H9 (cell line): ENCODE data around the gene TFAP2A. TPM values are rescaled to one million over a fixed set of nuclear protein-coding genes. Genes with fewer than 3 reads are reported as not detected.
A peak's percentile ranks its signal among the peaks of the same experiment; 100 is the strongest.

ENCODE experiments used
- DNase-seq: peaks from one replicate; pipeline ENCODE4 v3.0.0-alpha.2; 2017
- H2AFZ ChIP-seq: one replicate; pipeline ENCODE4 v1.6.1; 2013; ENCODE audit warnings: mild to moderate bottlenecking, low read length, control low read depth, moderate library complexity
- H2AK5ac ChIP-seq: 2 replicates; pipeline ENCODE4 v1.6.1; 2013; ENCODE audit warnings: low read length, control low read depth, mixed read lengths; ENCODE audit not compliant: insufficient read length
- H2BK120ac ChIP-seq: one replicate; pipeline ENCODE4 v1.6.1; 2013; ENCODE audit warnings: low read depth, mild to moderate bottlenecking, low read length, control low read depth, inconsistent platforms; ENCODE audit not compliant: poor library complexity, severe bottlenecking
- H2BK12ac ChIP-seq: 2 replicates; pipeline ENCODE4 v1.6.1; 2013; ENCODE audit warnings: low read length, control low read depth, mixed read lengths, low read depth; ENCODE audit not compliant: insufficient read length
- H2BK15ac ChIP-seq: 2 replicates; pipeline ENCODE4 v1.6.1; 2013; ENCODE audit warnings: low read depth, low read length, control low read depth
- H2BK20ac ChIP-seq: one replicate; pipeline ENCODE4 v1.6.1; 2013; ENCODE audit warnings: low read depth, mild to moderate bottlenecking, low read length, control low read depth, inconsistent platforms; ENCODE audit not compliant: poor library complexity, severe bottlenecking
- H2BK5ac ChIP-seq: 2 replicates; pipeline ENCODE4 v1.6.1; 2013; ENCODE audit warnings: low read length, control low read depth, mixed read lengths; ENCODE audit not compliant: insufficient read length
- H3K14ac ChIP-seq: 2 replicates; pipeline ENCODE4 v1.6.1; 2013; ENCODE audit warnings: low read length, control low read depth; ENCODE audit not compliant: insufficient read depth
- H3K18ac ChIP-seq: 2 replicates; pipeline ENCODE4 v1.6.1; 2013; ENCODE audit warnings: low read depth, mild to moderate bottlenecking, mixed read lengths, low read length, control low read depth; ENCODE audit not compliant: insufficient read length
- H3K23ac ChIP-seq: 2 replicates; pipeline ENCODE4 v1.6.1; 2013; ENCODE audit warnings: low read length, control low read depth, mixed read lengths, low read depth; ENCODE audit not compliant: insufficient read length
- H3K23me2 ChIP-seq: 2 replicates; pipeline ENCODE4 v1.6.1; 2013; ENCODE audit warnings: low read depth, mild to moderate bottlenecking, mixed read lengths, low read length, control low read depth; ENCODE audit not compliant: insufficient read length, poor library complexity, severe bottlenecking
- H3K27ac ChIP-seq: 2 replicates; pipeline ENCODE4 v1.5.1; 2013; ENCODE audit warnings: low read length, control low read depth, mixed read lengths, low read depth; ENCODE audit not compliant: insufficient read length
- H3K27me3 ChIP-seq: 2 replicates; pipeline ENCODE4 v1.6.1; 2013; ENCODE audit warnings: low read length, control low read depth, inconsistent platforms; ENCODE audit not compliant: insufficient read depth
- H3K4ac ChIP-seq: 2 replicates; pipeline ENCODE4 v1.6.1; 2013; ENCODE audit warnings: low read depth, mild to moderate bottlenecking, control low read depth, inconsistent platforms, low read length, moderate library complexity
- H3K4me1 ChIP-seq: 2 replicates; pipeline ENCODE4 v1.6.1; 2013; ENCODE audit warnings: low read length, control low read depth, inconsistent platforms; ENCODE audit not compliant: insufficient read depth
- H3K4me2 ChIP-seq: 2 replicates; pipeline ENCODE4 v1.6.1; 2013; ENCODE audit warnings: low read length, control low read depth, mixed read lengths; ENCODE audit not compliant: insufficient read length, insufficient read depth
- H3K56ac ChIP-seq: 2 replicates; pipeline ENCODE4 v1.6.1; 2013; ENCODE audit warnings: low read depth, mild to moderate bottlenecking, mixed read lengths, low read length, control low read depth; ENCODE audit not compliant: insufficient read length
- H3K79me1 ChIP-seq: 2 replicates; pipeline ENCODE4 v1.6.1; 2013; ENCODE audit warnings: low read depth, mild to moderate bottlenecking, moderate library complexity, low read length, control low read depth, inconsistent platforms; ENCODE audit not compliant: insufficient read depth, poor library complexity, severe bottlenecking
- H3K79me2 ChIP-seq: 2 replicates; pipeline ENCODE4 v1.6.1; 2013; ENCODE audit warnings: low read length, control low read depth, inconsistent platforms; ENCODE audit not compliant: insufficient read depth
- H3K9ac ChIP-seq: 2 replicates; pipeline ENCODE4 v1.6.1; 2013; ENCODE audit warnings: low read length, control low read depth, mixed read lengths; ENCODE audit not compliant: insufficient read length; ENCODE audit errors: extremely low read depth
- H3K9me3 ChIP-seq: one replicate; pipeline ENCODE4 v1.6.1; 2013; ENCODE audit warnings: low read depth, low read length, inconsistent platforms; ENCODE audit not compliant: control insufficient read depth
- H3T11ph ChIP-seq: one replicate; pipeline ENCODE4 v1.6.1; 2013; ENCODE audit warnings: mild to moderate bottlenecking, low read length, control low read depth, inconsistent platforms
- H4K20me1 ChIP-seq: one replicate; pipeline ENCODE4 v1.6.1; 2013; ENCODE audit not compliant: control insufficient read depth, insufficient read length, insufficient read depth
- H4K5ac ChIP-seq: 2 replicates; pipeline ENCODE4 v1.6.1; 2013; ENCODE audit warnings: low read depth, mild to moderate bottlenecking, mixed read lengths, low read length, control low read depth; ENCODE audit not compliant: insufficient read length
- H4K8ac ChIP-seq: replicated peaks from 2 replicates; pipeline ENCODE4 v1.6.1; 2013; ENCODE audit warnings: low read length, control low read depth, mixed read lengths, low read depth; ENCODE audit not compliant: insufficient read length
- H4K91ac ChIP-seq: 2 replicates; pipeline ENCODE4 v1.6.1; 2013; ENCODE audit warnings: low read depth, mild to moderate bottlenecking, moderate library complexity, mixed read lengths, low read length, control low read depth; ENCODE audit not compliant: insufficient read length
- H3K27ac Mint-ChIP-seq, 3 experiments: 2 replicates in 2 of 3; 3 replicates in 1 of 3; pipeline ENCODE4 v1.8.0; 2020 to 2021; ENCODE audit warnings: mixed read lengths in 3 of 3, mild to moderate bottlenecking in 1 of 3, moderate library complexity in 1 of 3
- H3K27me3 Mint-ChIP-seq: 2 replicates; pipeline ENCODE4 v1.8.0; 2021; ENCODE audit warnings: low read depth, mild to moderate bottlenecking, moderate library complexity, mixed read lengths
- H3K36me3 Mint-ChIP-seq, 3 experiments: 2 replicates in 2 of 3; 3 replicates in 1 of 3; pipeline ENCODE4 v1.8.0; 2020 to 2021; ENCODE audit warnings: low read depth in 3 of 3, mixed read lengths in 3 of 3; ENCODE audit not compliant: insufficient read depth in 1 of 3
- H3K4me1 Mint-ChIP-seq, 2 experiments: 2 replicates each; pipeline ENCODE4 v1.8.0; 2020; ENCODE audit warnings: mixed read lengths in 2 of 2
- H3K4me3 Mint-ChIP-seq, 2 experiments: 2 replicates in 1 of 2; 3 replicates in 1 of 2; pipeline ENCODE4 v1.8.0; 2020 to 2021; ENCODE audit warnings: mild to moderate bottlenecking in 2 of 2, mixed read lengths in 2 of 2, moderate library complexity in 1 of 2
- H3K9me3 Mint-ChIP-seq, 2 experiments: 2 replicates in 1 of 2; 3 replicates in 1 of 2; pipeline ENCODE4 v1.8.0; 2020; ENCODE audit warnings: mild to moderate bottlenecking in 2 of 2, mixed read lengths in 2 of 2, moderate library complexity in 1 of 2
- WGBS: extraction: QIAGEN DNeasy Blood & Tissue Kit; methylation state at CpG from one replicate; pipeline ENCODE4 v1.1.7; 2013; ENCODE audit warnings: missing lambda C conversion rate, low lambda C conversion rate, mixed read lengths; ENCODE audit not compliant: insufficient read length; ENCODE audit errors: extremely low coverage; 5-methylcytosine and 5-hydroxymethylcytosine counted together
- total RNA-seq: library from RNA; stranded (reverse); gene quantifications from 2 replicates; pipeline ENCODE4 v1.2.1, GENCODE V29; 2021
- TF ChIP-seq, protein P1 (sequence below): fragments of 200-600 bp; sonication (generic); conservative IDR thresholded peaks from 3 replicates; pipeline ENCODE4 v1.8.0; 2021; ENCODE audit warnings: antibody characterized with exemption, mild to moderate bottlenecking

TFAP2A gene
- total RNA-seq, 1 experiment from 2014 or later, result 2.6 TPM

DNA sequence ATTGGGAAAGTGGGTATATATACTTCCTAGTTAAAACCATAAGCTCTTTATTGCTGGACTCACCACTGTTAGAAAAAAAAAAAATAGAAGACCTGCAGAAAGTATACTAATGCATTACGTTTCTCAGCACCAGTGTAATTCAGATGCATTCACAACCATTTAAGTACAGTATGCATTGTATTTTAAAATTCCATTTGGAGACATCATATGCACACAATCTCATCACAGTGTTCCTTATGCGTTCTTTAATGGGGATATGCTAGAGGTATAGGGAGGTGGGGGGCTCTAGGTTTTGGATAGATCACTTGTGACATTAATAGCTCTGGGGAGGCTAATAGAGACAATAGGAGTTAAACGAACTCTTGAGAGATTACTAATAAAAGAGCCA lies 9.4 kb downstream of the TFAP2A start:
- H3K23me2 ChIP-seq, result peaks cover 14% of the 10 kb centered on the region
- H3K18ac ChIP-seq, result no peak overlapping the region
- Mint-ChIP-seq H3K9me3 (peaks cover 0 to 13% of the 10 kb centered on the region in 2 experiments; a peak in 2 of 5 replicates), H3K4me1 (peaks cover 43 to 60% of the 10 kb centered on the region in 2 experiments), H3K4me3 (peak overlapping the region; percentile 81 to 89), H3K36me3 (no peaks in the 10 kb centered on the region; a peak in 1 of 7 replicates), H3K27me3 (peaks cover 95% of the 10 kb centered on the region), H3K27ac (no peak overlapping the region; a peak in 1 of 7 replicates)
- H2BK20ac ChIP-seq, result no peak overlapping the region
- H4K5ac ChIP-seq, result no peak overlapping the region
- no CpG with 5 or more reads among the region's 3 CpGs for WGBS
- no peak overlapping the region for H3K23ac ChIP-seq
- DNase-seq, result no peak
- H3K79me1 ChIP-seq, result no peaks in the 10 kb centered on the region
- no peak overlapping the region for H2AK5ac ChIP-seq
- H3K14ac ChIP-seq, result no peak overlapping the region
- peaks cover 62% of the 10 kb centered on the region for H3K27me3 ChIP-seq
- no peaks in the 10 kb centered on the region for H3K9me3 ChIP-seq
- H3K79me2 ChIP-seq, result no peaks in the 10 kb centered on the region
- H2BK120ac ChIP-seq, result no peak overlapping the region
- TF ChIP-seq, protein P1, sequence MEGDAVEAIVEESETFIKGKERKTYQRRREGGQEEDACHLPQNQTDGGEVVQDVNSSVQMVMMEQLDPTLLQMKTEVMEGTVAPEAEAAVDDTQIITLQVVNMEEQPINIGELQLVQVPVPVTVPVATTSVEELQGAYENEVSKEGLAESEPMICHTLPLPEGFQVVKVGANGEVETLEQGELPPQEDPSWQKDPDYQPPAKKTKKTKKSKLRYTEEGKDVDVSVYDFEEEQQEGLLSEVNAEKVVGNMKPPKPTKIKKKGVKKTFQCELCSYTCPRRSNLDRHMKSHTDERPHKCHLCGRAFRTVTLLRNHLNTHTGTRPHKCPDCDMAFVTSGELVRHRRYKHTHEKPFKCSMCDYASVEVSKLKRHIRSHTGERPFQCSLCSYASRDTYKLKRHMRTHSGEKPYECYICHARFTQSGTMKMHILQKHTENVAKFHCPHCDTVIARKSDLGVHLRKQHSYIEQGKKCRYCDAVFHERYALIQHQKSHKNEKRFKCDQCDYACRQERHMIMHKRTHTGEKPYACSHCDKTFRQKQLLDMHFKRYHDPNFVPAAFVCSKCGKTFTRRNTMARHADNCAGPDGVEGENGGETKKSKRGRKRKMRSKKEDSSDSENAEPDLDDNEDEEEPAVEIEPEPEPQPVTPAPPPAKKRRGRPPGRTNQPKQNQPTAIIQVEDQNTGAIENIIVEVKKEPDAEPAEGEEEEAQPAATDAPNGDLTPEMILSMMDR, result no peak
- no peak overlapping the region for H2BK15ac ChIP-seq
- H3T11ph ChIP-seq, result no peak overlapping the region
- H3K9ac ChIP-seq, result no peak overlapping the region
- H4K20me1 ChIP-seq, result no peaks in the 10 kb centered on the region
- no peak overlapping the region for H3K4ac ChIP-seq
- no peak overlapping the region for H3K27ac ChIP-seq
- peaks cover 6% of the 10 kb centered on the region; the same call in 1 of the 2 replicates for H3K4me1 ChIP-seq
- H4K8ac ChIP-seq, result no peak overlapping the region
- no peak overlapping the region for H2BK5ac ChIP-seq
- no peak overlapping the region for H2AFZ ChIP-seq
- no peak overlapping the region for H2BK12ac ChIP-seq
- H3K56ac ChIP-seq, result no peak overlapping the region
- no peak overlapping the region for H4K91ac ChIP-seq
- H3K4me2 ChIP-seq, result peak overlapping the region; percentile 83
